ENCODE data around the gene MTCL1.

The MTCL1 gene

GRCh38 chr18:8816220-8816619 lies 110.9 kb downstream of the MTCL1 start:
- no peak for TF ChIP-seq CEBPB (IDR thresholded peaks at IDR 0.05)

GRCh38 chr18:8816816-8817215 lies 111.5 kb downstream of the MTCL1 start:
- TF ChIP-seq ZBTB7A (IDR thresholded peaks at IDR 0.05; ENCODE audit: low read depth), result no peak
- no peak for TF ChIP-seq TAF1 (IDR thresholded peaks at IDR 0.05; ENCODE audit: low read depth)
- no peak for TF ChIP-seq TCF12 (IDR thresholded peaks at IDR 0.05; ENCODE audit: low read depth)
- no peak for TF ChIP-seq NFIC (IDR thresholded peaks at IDR 0.05)
- TF ChIP-seq MAX (IDR thresholded peaks at IDR 0.05), result no peak
- no peak for TF ChIP-seq TEAD4 (IDR thresholded peaks at IDR 0.05)
- no peak for TF ChIP-seq REST (IDR thresholded peaks at IDR 0.05; ENCODE audit: low read depth)
- no peak for TF ChIP-seq EP300 (IDR thresholded peaks at IDR 0.05; ENCODE audit: borderline replicate concordance)
- TF ChIP-seq CREB1 (IDR thresholded peaks at IDR 0.05; ENCODE audit: low read depth), result no peak
- TF ChIP-seq FOXM1 (IDR thresholded peaks at IDR 0.05; ENCODE audit: borderline replicate concordance, low read depth), result no peak
- TF ChIP-seq RAD21 (IDR thresholded peaks at IDR 0.05; ENCODE audit: low read depth), result no peak
- no peak for TF ChIP-seq USF1 (IDR thresholded peaks at IDR 0.05)
- no peak for TF ChIP-seq EGR1 (IDR thresholded peaks at IDR 0.05)
- no peak for TF ChIP-seq CEBPB (IDR thresholded peaks at IDR 0.05)
- no peak for TF ChIP-seq YY1 (IDR thresholded peaks at IDR 0.05; ENCODE audit: low read depth)

- TF ChIP-seq CEBPB (IDR thresholded peaks at IDR 0.05), result no peak
- no peak for TF ChIP-seq MAX (IDR thresholded peaks at IDR 0.05)
- no peak for TF ChIP-seq RAD21 (IDR thresholded peaks at IDR 0.05; ENCODE audit: low read depth)
- TF ChIP-seq NFIC (IDR thresholded peaks at IDR 0.05), result no peak
- no peak for TF ChIP-seq USF1 (IDR thresholded peaks at IDR 0.05)
- TF ChIP-seq EGR1 (IDR thresholded peaks at IDR 0.05), result no peak
- TF ChIP-seq TAF1 (IDR thresholded peaks at IDR 0.05; ENCODE audit: low read depth), result no peak
- no peak for TF ChIP-seq FOXM1 (IDR thresholded peaks at IDR 0.05; ENCODE audit: borderline replicate concordance, low read depth)
- no peak for TF ChIP-seq YY1 (IDR thresholded peaks at IDR 0.05; ENCODE audit: low read depth)
- TF ChIP-seq TCF12 (IDR thresholded peaks at IDR 0.05; ENCODE audit: low read depth), result no peak
- TF ChIP-seq EP300 (IDR thresholded peaks at IDR 0.05; ENCODE audit: borderline replicate concordance), result no peak
- TF ChIP-seq CREB1 (IDR thresholded peaks at IDR 0.05; ENCODE audit: low read depth), result no peak
- TF ChIP-seq TEAD4 (IDR thresholded peaks at IDR 0.05), result no peak
- no peak for TF ChIP-seq ZBTB7A (IDR thresholded peaks at IDR 0.05; ENCODE audit: low read depth)
- no peak for TF ChIP-seq REST (IDR thresholded peaks at IDR 0.05; ENCODE audit: low read depth)
Observed at GRCh38 chr18:8818982-8819381, 113.6 kb downstream of the MTCL1 start.

GRCh38 chr18:8820396-8821082 lies 115.2 kb downstream of the MTCL1 start:
- TF ChIP-seq MAX (IDR thresholded peaks at IDR 0.05), result no peak

- TF ChIP-seq NFIC (IDR thresholded peaks at IDR 0.05), result no peak
- TF ChIP-seq CREB1 (IDR thresholded peaks at IDR 0.05; ENCODE audit: low read depth), result no peak
- TF ChIP-seq CEBPB (IDR thresholded peaks at IDR 0.05), result no peak
- TF ChIP-seq REST (IDR thresholded peaks at IDR 0.05; ENCODE audit: low read depth), result no peak
- TF ChIP-seq EGR1 (IDR thresholded peaks at IDR 0.05), result no peak
- TF ChIP-seq RAD21 (IDR thresholded peaks at IDR 0.05; ENCODE audit: low read depth), result no peak
- no peak for TF ChIP-seq EP300 (IDR thresholded peaks at IDR 0.05; ENCODE audit: borderline replicate concordance)
- TF ChIP-seq TCF12 (IDR thresholded peaks at IDR 0.05; ENCODE audit: low read depth), result no peak
- no peak for TF ChIP-seq FOXM1 (IDR thresholded peaks at IDR 0.05; ENCODE audit: borderline replicate concordance, low read depth)
- TF ChIP-seq YY1 (IDR thresholded peaks at IDR 0.05; ENCODE audit: low read depth), result no peak
Observed at GRCh38 chr18:8821083-8821465, 115.7 kb downstream of the MTCL1 start.

All from Ishikawa (cell line).